GM18873 (cell line): ENCODE results near the gene ZNF236.

Source experiments
- ATAC-seq: cut with Tn5 transposase; IDR thresholded peaks from one replicate; pipeline ENCODE4 v1.9.1; 2021; ENCODE audit warnings: mild to moderate bottlenecking, moderate library complexity, moderate number of reproducible peaks; ENCODE audit not compliant: unreplicated experiment, low FRiP score

Gene ZNF236

DNA sequence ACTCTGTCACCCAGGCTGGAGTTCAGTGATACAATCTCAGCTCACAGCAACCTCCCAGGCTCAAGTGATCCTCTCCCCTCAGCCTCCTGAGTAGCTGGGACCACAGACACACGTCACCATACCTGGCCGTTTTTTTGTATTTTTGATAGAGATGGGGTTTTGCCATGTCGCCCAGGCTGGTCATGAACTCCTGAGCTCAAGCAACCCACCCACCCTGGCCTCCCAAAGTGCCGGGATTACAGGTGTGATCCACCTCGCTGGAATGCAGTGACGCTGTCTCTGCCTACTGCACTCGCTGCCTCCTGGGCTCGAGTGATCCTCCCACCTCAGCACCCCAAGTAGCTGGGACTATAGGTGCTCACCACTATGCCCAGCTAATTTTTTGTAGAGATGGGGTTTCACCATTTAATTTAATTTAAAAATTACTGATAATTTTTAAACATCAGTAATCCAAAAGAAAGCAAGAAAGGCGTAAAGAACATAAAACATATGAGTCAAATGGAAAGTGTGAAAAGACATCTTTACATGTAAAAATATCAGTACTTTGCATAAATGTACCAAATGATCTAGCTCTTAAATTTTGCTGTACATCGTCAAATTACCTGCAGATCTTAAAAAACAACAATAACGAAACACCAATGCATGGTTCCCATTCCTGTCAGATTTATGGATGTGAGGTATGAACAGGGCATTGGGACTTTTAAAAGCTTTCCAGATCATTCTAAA, 2.8 kb upstream of the ZNF236 start:
- no peak for ATAC-seq

DNA sequence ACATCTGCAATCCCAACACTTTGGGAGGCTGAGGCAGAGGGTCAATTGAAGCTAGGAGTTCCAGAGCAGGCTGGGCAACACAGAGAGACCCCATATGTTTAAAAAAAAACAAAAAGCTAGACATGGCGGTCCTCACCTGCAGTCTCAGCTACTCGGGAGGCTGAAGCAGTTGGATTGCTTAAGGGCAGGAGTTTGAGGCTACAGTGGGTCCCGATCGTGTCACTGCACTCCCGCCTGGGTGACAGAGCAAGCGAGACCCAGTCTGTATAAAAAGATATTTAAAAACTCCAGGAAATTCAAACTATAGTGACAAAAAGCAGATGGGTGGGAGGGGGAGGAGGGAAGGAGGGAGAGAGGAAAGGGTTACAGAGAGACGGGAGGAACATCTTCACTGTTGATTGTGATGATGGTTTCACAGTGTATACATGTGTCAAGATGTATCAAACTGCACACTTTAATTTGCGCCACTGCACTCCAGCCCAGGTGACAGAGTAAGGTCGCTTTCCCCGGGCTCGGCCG, 942 bp upstream of the ZNF236 start:
- no peak for ATAC-seq

DNA sequence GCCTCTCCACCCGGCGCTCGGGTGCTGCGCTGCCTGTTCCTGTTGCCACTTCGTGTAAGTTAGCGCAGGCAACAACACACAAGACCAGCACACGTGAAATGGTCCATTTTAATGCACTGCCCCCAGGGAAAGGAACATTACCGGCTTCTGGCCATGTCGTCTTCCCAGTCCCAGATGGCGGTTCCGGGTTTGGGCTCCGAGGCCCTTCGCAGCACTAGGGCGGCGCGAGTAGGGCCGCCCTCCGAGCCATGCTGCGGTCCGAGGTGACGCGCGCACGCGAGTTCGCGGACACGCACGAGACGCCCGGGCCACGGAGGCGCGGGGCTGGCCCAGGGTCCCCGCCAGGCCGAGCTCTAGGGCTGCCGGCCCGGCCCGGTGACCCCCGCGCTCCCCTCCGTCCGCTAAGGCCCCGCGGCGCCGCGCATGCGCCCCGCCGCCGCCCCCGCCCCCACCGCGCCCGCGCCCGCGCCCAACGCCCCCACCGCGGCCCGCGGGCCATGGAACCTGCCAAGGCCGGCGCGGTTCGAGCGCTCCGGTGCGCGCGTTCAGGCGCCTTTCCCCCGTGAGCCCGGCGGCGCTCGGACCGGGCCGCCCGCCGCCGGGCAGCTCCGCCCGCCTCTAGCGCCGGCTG, 367 bp upstream of the ZNF236 start:
- peak; percentile 36 for ATAC-seq

DNA sequence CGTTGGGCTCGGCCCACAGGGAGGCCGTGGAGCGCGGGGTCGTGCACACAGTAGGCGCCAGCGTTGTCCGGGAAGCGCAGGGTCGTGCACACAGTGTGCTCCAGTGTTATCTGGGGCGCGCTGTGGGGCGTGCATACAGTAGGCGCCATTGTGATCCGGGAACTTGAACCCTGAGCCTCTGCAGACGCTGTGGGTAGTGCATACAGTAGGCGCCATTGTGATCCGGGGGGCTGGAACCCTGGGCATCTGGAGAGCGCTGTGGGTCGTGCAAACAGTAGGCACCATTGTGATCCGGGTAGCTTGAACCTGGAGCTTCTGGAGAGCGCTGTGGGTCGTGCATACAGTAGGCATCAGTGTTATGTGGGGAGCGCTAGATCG, 793 bp downstream of the ZNF236 start:
- no peak for ATAC-seq

DNA sequence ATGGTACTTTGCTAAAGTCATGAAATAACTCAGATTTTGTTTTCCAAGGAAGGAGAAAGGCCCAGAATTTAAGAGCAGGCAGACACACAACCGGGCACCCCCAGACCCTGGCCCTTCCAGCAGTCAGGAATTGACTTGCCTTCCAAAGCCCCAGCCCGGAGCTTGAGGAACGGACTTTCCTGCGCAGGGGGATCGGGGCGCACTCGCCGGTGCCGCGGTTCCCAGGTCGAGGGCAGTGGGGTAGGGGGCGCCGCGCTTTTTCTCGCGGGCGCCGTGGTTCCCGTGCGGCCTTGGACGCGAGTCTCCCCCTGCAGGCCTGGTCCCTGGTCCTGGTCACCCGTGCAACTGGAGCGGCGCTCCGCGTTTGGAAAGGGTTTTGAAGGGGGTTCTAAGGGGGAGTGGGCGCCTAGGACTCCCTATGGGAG, 1.2 kb downstream of the ZNF236 start:
- no peak for ATAC-seq

DNA sequence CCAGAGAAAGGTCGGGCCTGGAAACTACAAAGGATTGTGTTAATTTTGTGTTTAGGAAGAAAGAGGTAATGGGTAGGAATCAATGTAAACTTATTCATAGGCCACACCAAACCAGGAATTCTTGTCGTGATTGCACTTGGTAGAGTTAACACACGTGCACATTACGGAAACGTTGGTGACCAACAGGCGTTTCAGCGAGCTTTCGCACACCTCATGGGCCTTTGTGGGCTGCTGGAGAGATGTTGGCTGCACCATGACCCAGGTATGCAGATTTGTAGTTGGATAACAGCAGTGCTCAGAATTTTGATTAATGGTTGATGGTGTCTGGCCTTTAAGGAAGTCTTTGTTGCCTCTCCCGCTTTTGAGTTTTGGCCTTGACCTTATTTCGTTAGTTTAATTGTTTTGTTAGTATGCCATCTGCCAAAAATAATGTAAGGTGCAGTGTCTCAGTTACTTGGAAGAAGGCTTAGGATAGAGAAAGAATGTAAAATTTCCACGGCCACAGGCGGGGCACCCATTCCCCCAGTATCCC, 1.9 kb downstream of the ZNF236 start:
- ATAC-seq, result no peak

DNA sequence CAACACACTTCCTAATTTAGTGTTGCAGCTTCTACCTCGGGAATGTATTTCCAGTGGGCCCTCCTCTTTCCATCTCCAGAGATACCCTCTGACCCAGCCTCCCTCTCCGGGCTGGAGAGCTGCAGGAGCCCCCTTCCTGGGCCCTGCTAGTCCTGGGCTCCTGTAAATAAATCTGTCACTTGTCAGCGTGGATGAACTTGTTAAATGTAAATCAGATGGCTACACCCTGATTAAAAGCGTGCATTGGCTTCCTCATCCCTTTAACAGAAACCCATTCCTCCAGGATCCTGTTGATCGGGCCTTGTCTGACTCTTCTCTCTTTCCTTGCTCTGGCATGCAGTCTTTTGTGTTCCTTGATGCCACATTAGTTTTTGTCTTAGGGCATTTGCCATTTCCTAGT, 2.4 kb downstream of the ZNF236 start:
- no peak for ATAC-seq

DNA sequence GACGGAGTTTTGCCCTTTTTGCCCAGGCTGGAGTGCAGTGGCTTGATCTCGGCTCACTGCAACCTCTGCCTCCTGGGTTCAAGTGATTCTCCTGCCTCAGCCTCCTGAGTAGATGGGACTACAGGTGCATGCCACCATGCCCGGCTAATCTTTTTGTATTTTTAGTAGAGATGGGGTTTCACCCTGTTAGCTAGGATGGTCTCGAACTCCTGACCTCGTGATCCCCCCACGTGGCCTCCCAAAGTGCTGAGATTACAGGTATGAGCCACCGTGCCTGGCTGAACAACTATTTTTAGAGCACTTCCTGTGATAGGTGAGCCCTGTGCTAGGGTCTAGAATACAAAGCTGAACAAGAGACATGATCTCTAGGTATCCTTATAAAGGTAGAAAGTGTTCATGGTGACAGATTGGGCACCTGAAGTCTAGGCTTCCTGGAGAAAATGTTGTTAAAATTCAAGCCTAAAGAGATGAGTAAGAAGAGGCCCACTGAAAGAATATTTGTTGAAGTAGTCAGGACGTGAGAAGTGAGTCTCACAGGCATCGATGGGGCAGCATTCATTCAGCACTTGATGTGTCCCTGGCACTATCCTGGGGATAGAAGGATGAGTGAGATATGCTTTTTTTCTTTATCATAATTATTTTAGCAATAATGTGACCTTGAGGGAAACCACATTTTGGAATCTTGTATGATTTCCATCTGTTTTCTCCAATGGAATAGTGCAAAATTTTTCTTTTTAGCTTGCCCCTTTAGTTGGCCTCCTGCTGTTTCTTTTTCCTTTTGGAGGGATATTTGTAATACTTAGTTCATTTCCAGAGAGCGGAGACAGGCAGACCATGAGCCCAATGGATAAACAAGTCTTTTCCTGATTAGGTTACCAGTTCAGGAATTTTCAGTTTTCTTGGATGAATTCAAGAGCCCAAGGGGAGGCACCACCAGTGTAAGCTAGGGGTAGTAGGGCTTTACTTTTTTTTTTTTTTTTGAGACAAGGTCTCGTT, 5.1 kb downstream of the ZNF236 start:
- no peak for ATAC-seq

DNA sequence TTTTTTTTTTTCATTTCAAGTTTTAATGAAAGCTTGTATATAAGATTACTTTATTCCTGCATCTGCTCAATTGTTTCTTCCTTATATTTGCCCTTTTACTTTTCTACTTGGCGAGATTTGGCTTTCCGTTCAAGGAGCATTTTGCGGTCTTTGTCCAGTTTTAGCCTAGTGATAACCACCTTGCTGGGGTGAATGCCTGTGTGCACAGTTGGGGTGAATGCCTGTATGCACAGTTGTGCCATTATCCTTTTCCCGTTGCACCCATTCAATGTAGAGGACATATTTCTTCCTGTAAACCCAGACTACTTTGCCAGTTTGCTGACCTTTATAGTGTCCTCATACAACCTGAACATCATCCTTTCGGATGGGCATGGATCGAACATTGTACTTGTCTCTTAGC, 12.0 kb downstream of the ZNF236 start:
- no peak for ATAC-seq

DNA sequence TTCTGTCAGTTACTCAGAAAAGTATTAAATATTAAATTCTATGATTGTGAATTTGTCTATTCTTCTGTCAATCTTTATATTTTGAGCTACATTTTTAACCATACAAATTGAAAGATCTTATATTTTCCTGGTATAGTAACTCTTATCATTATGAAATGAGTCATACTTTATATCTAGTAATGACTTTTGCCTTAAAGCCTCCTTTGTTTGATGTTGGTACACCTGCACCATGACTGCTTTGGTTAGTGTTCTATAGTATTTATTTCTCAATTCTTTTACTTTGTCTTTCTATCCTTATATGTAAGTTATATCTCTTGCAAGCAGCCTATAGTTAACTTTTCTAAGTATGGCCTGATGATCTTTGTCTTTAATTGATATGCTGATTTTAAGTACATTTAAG, 13.0 kb downstream of the ZNF236 start:
- no peak for ATAC-seq

DNA sequence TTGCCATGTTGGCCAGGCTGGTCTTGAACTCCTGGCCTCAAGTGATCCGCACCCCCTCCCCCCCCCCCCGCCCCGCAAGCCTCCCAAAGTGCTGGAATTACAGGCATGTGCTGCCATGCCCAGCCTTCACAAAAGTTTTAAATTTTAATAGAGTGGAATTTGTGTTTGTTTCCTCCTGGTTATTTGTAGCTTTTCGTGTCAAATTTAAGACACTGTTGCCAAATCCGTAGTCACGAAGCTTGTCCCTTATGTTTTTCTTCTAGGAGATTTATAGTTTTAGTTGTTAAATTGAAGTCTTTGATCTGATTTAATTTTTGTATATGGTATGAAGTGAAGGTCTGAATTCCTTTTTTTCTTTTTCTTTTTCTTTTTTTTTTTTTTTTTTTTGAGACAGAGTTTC, 14.7 kb downstream of the ZNF236 start:
- no peak for ATAC-seq

DNA sequence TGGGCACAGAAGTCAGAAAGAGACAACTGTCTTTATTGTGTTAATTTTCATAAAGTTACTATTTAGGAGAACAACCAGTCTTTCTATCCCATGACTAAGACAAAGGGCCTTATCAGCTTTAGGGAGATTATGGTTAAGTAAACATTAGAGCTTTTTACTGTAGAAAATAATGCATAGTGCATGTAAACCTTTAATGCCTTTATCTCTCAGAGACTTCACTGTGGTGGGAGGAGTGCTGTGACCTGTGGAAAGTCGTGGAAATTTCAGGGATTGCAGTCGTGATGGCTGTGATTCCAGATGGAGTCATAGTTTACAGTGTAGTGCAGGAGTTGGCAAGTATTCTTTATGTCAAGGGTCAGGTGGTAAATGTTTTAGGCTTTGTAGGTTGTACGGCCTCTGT, 15.8 kb downstream of the ZNF236 start:
- ATAC-seq, result no peak

DNA sequence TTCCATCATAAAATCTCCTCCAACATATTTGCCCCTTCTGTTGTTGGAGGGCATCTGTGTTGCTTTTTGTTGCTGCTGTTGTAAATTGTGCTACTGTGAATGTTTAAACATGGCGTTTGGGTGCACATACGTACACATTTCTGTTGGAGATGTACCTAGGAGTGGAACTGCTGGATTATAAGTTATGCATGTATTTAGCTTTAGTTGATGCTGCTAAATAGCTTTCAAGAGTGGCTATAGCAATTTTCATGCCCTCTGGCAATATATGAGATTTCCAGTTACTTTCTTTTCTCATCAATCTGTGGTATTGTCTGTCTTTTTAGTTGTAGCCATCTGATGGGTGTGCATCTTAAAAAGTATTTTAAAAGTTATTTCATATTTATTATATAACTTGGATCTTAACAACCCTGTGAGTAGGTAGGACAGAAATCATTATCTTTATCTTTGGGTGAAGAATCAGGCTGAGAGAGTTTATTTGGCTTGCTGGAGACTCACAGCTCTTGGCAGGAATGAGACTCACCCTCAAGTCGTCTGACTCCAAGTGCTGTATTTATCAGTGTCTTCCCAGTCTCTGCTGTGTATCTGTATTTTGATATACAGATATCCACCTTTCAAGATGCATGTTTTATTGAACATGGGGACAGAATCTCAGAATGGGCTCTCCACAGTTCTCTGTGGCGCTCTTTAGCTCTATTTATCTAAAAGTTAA, 16.9 kb downstream of the ZNF236 start:
- ATAC-seq, result no peak

DNA sequence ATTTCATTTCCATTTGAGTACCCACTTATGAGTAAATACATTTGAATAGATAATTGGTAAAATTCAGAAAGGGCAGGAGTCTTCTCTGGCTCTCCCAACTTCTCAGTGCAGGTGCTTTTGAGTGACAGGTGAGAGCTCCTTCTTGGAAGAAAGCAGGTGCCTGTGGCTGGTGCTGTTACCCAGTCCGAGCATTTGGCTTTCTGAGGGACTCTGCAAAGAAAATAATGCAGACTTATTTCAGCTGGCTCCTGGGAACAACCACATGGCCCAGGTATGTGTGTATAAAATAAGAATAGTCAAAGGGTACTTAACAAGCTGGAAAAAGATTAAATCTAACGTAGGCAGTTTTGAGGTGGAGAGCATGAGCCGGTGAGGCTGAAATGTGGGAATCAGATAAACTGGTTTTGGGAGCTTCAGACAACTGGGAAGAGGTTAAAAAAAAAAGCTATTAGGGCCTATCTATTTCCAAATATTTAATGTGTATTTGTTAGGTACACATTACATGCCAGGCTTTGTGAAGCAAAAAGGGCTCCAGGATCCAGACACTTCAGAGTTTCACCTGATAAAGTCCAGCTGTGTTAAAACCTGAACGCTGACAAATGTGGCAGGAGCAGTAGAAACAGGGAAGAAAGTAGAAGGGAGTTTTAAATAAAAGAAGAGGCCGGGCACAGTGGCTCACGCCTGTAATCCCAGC, 20.6 kb downstream of the ZNF236 start:
- no peak for ATAC-seq

DNA sequence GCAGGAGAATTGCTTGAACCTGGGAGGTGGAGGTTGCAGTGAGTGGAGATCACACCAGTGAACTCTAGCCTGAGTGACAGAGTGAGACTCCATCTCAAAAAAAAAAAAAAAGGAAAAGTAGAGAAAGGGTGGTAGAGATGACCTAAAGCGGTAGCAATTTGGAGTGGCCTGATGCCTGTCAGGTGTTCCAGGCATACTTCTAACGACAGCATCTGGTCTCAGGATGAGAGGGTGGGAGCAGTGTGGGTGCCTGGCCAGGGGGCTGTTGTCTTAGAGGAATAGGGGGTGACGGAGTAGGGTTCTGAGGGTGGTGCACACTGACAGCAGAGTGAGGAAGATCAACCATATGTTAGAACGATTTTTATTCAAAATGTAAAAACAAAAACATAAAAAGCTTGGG, 21.8 kb downstream of the ZNF236 start:
- ATAC-seq, result no peak

DNA sequence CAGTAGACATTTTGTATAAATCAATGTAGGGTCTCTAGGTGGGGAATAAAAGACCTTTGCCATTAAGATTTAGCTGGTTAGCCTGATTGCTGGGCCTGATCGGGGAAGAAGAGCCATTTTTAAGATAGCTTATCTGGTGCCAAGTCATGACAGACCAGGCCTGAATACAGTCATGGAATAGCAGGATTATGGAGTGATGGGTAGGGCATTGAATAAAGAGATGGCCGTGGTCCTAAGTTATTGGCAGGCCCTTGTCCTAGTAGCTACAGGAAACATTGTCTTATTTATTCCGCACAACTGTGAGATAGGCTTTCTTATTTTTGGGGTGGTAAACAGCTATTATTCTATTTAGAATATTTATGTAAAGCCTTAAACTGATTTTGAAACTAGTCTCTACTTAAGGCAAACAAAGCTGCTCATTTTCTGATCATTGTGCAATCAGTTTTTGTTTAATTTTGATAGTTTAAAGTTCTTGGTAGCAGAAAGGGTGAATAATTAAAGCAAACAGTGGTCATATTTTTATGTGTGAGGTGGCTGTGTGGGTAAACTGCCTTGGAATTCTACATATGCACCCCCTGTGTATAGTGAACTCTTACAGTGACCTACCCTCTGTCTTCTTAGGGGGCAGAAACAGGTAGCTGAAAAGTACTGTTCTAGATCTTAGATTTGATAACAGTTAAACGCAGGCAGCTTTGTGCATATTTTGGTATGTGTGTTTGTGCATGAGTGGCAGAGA, 22.6 kb downstream of the ZNF236 start:
- no peak for ATAC-seq

DNA sequence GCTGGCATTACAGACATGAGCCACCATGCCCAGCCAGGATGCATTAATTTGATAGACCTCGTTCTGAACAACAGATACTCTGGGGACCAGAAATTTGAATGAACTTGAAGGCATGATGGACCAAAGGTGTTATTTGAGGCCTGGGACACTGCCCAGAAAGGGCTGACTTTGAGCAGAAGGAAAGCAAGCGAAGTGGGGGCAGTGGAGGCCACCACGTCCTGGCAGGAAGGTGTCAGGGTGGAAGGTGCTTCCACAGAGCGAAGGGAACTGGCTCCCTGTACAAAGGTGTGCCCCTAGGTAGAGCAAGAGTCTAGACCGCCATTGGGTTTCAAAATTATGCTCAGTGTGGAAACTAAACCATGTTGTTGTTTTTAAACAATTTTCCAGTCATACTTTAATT, 23.9 kb downstream of the ZNF236 start:
- ATAC-seq, result no peak

DNA sequence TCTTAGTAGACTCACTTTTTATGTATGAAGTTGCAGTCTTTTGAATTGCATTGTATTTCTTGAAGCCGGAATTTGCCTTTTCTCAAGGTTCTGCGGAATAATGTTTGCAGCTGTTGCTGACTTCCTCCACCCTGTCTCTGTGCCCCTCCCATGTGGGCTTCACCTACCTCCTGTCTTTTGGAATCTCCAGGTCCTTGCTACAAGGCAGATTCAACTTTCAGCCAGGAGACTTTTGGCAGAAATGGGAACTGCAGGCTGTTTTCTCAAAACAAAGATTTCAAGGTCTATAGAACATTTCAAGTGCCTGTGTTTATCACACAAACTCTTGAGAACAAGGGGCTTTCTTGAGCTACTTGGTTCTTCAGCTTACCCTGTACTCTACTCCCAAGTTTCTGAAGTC, 25.6 kb downstream of the ZNF236 start:
- no peak for ATAC-seq

DNA sequence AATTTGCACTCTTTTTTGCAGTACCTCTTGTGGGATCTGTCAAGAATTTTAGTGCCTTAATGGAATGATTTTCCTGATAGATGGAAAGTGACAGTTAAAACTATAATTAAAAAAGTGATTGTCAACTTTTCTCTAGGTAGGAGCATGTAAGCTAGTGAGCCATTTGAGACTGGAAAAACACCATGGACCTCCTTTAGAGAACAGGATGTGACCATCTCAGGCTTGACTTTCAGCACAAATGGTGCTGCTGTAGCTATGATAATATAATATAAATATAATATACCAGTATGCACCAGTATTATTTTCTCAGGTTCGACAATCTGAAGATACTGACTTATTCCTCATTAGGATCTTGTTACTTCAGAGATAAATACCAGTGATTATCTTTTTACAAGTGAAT, 27.8 kb downstream of the ZNF236 start:
- ATAC-seq, result no peak
